Type B pancreatic cell (in vitro differentiated cells): ENCODE measurements around the gene INS. TPM values are rescaled to one million over a fixed set of nuclear protein-coding genes. Genes with fewer than 3 reads are reported as not detected.

Experiments
- DNase-seq: peaks from one replicate; pipeline ENCODE4 v3.0.0; 2021; ENCODE audit warnings: mixed read lengths; ENCODE audit not compliant: unreplicated experiment; ENCODE audit errors: extremely low spot score
- H3K27ac Mint-ChIP-seq: 2 replicates; pipeline ENCODE4 v1.8.0; 2021; ENCODE audit warnings: mild to moderate bottlenecking, mixed read lengths
- H3K27me3 Mint-ChIP-seq: 2 replicates; pipeline ENCODE4 v1.8.0; 2021; ENCODE audit warnings: mixed read lengths
- H3K36me3 Mint-ChIP-seq: 2 replicates; pipeline ENCODE4 v1.8.0; 2021; ENCODE audit warnings: mixed read lengths
- H3K4me1 Mint-ChIP-seq: one replicate; pipeline ENCODE4 v1.8.0; 2021; ENCODE audit warnings: mixed read lengths; ENCODE audit not compliant: unreplicated experiment
- H3K4me3 Mint-ChIP-seq: 2 replicates; pipeline ENCODE4 v1.8.0; 2021; ENCODE audit warnings: mild to moderate bottlenecking, mixed read lengths
- H3K9me3 Mint-ChIP-seq: 2 replicates; pipeline ENCODE4 v1.8.0; 2021; ENCODE audit warnings: mixed read lengths
- total RNA-seq: library from RNA; stranded (reverse); gene quantifications from 2 replicates; pipeline ENCODE4 v1.2.1, GENCODE V29; 2021; ENCODE audit warnings: low replicate concordance
- TF ChIP-seq, protein P1 (sequence below): fragments of 200-600 bp; sonication (generic); conservative IDR thresholded peaks from 2 replicates; pipeline ENCODE4 v1.5.0; 2021; ENCODE audit warnings: antibody characterized with exemption, mild to moderate bottlenecking

The INS gene
- total RNA-seq, 1 donor from 2014 or later: 1,584 TPM

- H3K36me3 Mint-ChIP-seq: no peaks in the 10 kb centered on the region
- H3K4me3 Mint-ChIP-seq: no peak overlapping the region
- no peaks in the 10 kb centered on the region for H3K27me3 Mint-ChIP-seq
- H3K4me1 Mint-ChIP-seq: no peaks in the 10 kb centered on the region
- H3K27ac Mint-ChIP-seq: no peak overlapping the region
- no peaks in the 10 kb centered on the region for H3K9me3 Mint-ChIP-seq
- TF ChIP-seq, protein P1, sequence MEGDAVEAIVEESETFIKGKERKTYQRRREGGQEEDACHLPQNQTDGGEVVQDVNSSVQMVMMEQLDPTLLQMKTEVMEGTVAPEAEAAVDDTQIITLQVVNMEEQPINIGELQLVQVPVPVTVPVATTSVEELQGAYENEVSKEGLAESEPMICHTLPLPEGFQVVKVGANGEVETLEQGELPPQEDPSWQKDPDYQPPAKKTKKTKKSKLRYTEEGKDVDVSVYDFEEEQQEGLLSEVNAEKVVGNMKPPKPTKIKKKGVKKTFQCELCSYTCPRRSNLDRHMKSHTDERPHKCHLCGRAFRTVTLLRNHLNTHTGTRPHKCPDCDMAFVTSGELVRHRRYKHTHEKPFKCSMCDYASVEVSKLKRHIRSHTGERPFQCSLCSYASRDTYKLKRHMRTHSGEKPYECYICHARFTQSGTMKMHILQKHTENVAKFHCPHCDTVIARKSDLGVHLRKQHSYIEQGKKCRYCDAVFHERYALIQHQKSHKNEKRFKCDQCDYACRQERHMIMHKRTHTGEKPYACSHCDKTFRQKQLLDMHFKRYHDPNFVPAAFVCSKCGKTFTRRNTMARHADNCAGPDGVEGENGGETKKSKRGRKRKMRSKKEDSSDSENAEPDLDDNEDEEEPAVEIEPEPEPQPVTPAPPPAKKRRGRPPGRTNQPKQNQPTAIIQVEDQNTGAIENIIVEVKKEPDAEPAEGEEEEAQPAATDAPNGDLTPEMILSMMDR: no peak
- DNase-seq: no peak
Measured at GRCh38 chr11:2159536-2160413, 1.2 kb downstream of the INS start.

GRCh38 chr11:2158966-2159365, 2.0 kb downstream of the INS start:
- Mint-ChIP-seq H3K27ac (no peak overlapping the region), H3K4me1 (no peaks in the 10 kb centered on the region)
- TF ChIP-seq, protein P1: no peak

DNA sequence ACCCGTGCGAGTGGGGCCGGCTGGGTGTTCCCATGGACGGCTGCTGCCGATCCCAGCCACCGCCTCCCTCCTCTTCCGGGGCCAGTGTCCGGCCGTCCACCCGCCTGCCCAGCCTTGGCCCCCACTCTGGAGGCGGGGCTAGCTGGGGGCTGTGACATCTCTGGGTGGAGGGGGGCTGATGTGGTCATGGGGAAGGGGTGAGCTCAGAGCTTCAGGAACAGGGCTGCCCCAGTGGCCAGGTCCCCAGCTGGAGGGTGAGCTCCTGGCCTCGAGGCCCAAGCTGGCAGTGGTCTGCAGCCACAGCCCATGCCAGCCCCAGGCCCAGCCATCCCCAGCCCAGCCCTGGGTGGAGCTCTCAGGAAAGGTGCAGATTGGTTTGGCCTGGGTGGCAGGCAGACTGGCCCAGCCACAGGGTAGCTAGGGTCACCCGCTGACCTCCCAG, 2.7 kb downstream of the INS start:
- TF ChIP-seq, protein P1: no peak
- Mint-ChIP-seq H3K9me3 (no peaks in the 10 kb centered on the region), H3K36me3 (no peaks in the 10 kb centered on the region), H3K27me3 (no peaks in the 10 kb centered on the region), H3K27ac (no peak overlapping the region), H3K4me3 (no peak overlapping the region), H3K4me1 (no peaks in the 10 kb centered on the region)
- no peak for DNase-seq

More at GRCh38 chr11:2158966-2159365, 2.0 kb downstream of the INS start:
- Mint-ChIP-seq H3K9me3 (no peaks in the 10 kb centered on the region), H3K27me3 (no peaks in the 10 kb centered on the region), H3K36me3 (no peaks in the 10 kb centered on the region), H3K4me3 (no peak overlapping the region)
- DNase-seq: no peak

- no peaks in the 10 kb centered on the region for H3K9me3 Mint-ChIP-seq
- TF ChIP-seq, protein P1: no peak
- no peaks in the 10 kb centered on the region for H3K36me3 Mint-ChIP-seq
- no peaks in the 10 kb centered on the region for H3K27me3 Mint-ChIP-seq
- DNase-seq: no peak
- no peak overlapping the region for H3K4me3 Mint-ChIP-seq
- H3K4me1 Mint-ChIP-seq: no peaks in the 10 kb centered on the region
- H3K27ac Mint-ChIP-seq: no peak overlapping the region
Measured at GRCh38 chr11:2157294-2158040, 3.5 kb downstream of the INS start.

- no peaks in the 10 kb centered on the region for H3K27me3 Mint-ChIP-seq
- peak; percentile 88 for DNase-seq
- TF ChIP-seq, protein P1: peak; percentile 93
- no peak overlapping the region for H3K27ac Mint-ChIP-seq
- no peaks in the 10 kb centered on the region for H3K9me3 Mint-ChIP-seq
- no peaks in the 10 kb centered on the region for H3K36me3 Mint-ChIP-seq
- no peak overlapping the region for H3K4me3 Mint-ChIP-seq
- H3K4me1 Mint-ChIP-seq: no peaks in the 10 kb centered on the region
Measured at GRCh38 chr11:2156416-2157182, 4.4 kb downstream of the INS start.
